Measurements from ENCODE around the gene PCDHGA12.
"Not testable (repeated sequence)": the region's sequence is repeated elsewhere in the genome, so short reads cannot be mapped to it uniquely, and the experiment has no call there.

PCDHGA12 gene

DNA sequence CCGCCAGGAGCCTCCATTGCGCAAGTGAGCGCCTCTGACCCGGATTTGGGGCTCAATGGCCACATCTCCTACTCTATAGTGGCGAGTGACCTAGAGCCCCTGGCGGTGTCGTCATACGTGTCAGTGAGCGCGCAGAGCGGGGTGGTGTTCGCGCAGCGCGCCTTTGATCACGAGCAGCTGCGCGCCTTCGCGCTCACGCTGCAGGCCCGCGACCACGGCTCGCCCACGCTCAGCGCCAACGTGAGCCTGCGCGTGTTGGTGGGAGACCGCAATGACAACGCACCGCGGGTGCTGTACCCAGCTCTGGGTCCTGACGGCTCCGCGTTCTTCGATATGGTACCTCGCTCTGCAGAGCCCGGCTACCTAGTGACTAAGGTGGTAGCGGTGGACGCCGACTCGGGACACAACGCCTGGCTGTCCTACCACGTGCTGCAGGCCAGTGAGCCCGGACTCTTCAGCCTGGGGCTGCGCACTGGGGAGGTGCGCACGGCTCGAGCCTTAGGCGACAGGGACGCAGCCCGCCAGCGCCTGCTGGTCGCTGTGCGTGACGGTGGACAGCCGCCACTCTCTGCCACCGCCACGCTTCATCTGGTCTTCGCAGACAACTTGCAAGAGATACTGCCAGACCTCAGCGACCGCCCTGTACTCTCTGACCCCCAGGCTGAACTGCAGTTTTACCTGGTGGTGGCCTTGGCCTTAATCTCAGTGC, 20.6 kb upstream of the PCDHGA12 start:
- no peak for DNase-seq

DNA sequence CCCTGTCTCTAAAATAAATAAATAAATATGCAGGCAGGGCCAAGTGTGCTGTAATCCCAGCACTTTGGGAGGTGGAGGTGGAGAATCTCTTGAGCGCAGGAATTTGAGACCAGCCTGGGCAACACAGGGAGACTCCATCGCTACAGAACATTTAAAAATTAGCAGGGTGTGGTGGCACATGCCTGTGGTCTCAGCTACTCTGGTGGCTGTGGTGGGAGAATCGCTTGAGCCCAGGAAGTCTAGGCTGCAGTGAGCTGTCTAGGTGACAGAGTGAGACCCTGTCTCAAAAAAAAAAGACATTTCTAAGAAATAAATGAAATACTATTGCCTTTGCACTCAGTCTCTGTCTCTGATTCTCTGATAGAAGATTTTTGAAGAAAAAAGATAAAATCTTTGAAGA, 18.7 kb upstream of the PCDHGA12 start:
- DNase-seq = no peak

DNA sequence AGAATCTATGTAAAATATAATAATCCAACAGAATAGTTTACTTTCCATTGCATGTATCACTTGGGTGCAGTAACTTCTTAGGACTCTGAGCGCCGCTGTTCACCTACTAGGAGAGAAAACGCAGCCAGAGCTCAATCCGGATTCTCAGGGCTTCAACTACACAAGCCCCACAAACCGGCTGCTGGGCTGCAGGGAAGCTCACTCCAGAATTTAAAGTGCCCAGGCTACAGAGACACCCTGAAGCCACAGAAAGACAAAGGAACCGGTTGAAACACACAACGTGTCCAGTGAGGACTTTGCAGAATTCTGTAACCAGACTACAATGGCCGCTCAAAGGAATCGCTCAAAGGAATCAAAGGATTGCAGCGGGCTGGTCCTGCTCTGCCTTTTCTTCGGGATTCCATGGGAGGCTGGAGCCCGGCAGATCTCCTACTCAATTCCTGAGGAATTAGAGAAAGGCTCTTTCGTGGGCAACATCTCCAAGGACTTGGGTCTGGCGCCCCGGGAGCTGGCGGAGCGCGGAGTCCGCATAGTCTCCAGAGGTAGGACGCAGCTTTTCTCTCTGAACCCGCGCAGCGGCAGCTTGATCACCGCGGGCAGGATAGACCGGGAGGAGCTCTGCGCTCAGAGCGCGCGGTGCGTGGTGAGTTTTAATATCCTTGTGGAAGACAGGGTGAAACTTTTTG, 17.3 kb upstream of the PCDHGA12 start, which contains the start of gene PCDHGA10:
Gene PCDHGA10, plus strand, starts transcription at position 134 of the 686 bp plus-strand sequence. Its CDS starts 189 bp downstream, at position 323.
- peak; percentile 72 for DNase-seq

DNA sequence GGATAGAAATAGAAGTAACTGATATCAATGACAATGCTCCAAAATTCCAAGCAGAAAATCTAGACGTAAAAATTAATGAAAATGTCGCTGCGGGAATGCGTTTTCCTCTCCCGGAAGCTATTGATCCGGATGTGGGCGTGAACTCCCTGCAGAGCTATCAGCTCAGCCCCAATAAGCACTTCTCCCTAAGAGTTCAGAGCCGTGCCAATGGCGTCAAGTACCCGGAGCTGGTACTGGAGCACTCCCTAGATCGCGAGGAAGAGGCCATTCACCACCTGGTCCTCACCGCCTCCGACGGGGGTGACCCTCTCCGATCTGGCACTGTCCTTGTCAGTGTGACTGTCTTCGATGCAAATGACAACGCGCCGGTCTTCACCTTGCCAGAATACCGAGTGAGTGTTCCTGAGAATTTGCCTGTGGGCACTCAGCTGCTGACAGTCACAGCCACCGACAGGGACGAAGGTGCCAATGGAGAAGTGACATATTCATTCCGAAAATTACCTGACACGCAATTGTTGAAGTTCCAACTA, 16.7 kb upstream of the PCDHGA12 start:
- DNase-seq = peak; percentile 18

DNA sequence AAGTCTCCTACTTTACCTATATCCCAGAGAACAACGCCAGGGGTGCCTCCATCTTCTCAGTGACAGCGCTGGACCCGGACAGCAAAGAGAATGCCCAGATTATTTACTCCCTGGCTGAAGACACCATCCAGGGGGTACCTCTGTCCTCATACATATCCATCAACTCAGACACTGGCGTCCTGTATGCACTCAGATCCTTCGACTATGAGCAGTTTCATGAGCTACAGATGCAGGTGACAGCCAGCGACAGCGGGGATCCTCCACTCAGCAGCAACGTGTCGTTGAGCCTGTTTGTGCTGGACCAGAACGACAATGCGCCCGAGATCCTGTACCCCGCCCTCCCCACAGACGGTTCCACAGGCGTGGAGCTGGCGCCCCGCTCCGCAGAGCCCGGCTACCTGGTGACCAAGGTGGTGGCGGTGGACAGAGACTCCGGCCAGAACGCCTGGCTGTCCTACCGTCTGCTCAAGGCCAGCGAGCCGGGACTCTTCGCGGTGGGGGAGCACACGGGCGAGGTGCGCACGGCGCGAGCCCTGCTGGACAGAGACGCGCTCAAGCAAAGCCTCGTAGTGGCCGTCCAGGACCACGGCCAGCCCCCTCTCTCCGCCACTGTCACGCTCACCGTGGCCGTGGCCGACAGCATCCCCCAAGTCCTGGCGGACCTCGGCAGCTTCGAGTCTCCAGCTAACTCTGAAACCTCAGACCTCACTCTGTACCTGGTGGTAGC, 15.6 kb upstream of the PCDHGA12 start:
- not testable (repeated sequence) for DNase-seq

DNA sequence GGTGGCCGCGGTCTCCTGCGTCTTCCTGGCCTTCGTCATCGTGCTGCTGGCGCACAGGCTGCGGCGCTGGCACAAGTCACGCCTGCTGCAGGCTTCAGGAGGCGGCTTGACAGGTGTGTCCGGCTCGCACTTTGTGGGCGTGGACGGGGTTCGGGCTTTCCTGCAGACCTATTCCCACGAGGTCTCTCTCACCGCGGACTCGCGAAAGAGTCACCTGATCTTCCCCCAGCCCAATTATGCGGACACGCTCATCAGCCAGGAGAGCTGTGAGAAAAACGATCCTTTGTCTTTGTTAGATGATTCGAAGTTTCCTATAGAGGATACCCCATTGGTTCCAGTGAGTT, 15.1 kb upstream of the PCDHGA12 start:
- DNase-seq = not testable (repeated sequence)

DNA sequence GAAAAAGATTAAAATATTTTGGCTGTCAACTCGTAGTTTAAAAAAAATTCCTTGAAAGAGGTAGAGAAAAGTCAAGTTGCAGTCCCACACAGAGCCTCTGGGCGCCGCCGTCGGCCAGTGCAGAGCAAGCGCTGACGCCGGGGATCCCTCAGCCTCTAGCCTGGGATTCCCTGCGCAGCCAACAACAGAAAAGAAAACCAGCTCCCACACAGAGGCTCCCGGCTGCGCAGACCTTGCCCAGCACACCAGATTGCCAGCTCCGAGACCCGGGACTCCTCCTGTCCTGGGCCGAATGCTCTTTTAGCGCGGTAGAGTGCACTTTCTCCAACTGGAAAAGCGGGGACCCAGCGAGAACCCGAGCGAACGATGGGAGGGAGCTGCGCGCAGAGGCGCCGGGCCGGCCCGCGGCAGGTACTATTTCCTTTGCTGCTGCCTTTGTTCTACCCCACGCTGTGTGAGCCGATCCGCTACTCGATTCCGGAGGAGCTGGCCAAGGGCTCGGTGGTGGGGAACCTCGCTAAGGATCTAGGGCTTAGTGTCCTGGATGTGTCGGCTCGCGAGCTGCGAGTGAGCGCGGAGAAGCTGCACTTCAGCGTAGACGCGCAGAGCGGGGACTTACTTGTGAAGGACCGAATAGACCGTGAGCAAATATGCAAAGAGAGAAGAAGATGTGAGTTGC, 12.7 kb upstream of the PCDHGA12 start, which contains the start of gene PCDHGB7:
Gene PCDHGB7, plus strand, starts transcription at position 184 of the 679 bp plus-strand sequence. Its CDS starts 183 bp downstream, at position 367.
- DNase-seq = not testable (repeated sequence)

DNA sequence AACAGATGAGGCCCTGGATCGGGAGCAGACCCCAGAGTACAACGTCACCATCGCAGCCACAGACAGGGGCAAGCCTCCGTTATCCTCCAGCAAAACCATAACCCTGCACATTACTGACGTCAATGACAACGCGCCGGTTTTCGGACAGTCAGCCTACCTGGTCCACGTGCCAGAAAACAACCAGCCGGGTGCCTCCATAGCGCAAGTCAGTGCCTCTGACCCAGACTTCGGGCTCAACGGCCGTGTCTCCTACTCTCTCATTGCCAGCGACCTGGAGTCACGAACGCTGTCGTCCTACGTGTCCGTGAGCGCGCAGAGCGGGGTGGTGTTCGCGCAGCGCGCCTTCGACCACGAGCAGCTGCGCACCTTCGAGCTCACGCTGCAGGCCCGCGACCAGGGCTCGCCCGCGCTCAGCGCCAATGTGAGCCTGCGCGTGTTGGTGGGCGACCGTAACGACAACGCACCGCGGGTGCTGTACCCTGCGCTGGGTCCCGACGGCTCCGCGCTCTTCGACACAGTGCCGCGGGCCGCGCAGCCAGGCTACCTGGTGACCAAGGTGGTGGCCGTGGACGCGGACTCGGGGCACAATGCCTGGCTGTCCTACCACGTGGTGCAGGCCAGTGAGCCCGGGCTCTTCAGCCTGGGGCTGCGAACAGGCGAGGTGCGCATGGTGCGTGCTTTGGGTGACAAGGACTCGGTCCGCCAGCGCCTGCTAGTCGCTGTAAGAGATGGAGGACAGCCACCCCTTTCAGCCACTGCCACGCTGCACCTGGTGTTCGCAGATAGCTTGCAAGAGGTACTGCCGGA, 11.0 kb upstream of the PCDHGA12 start:
- no peak for DNase-seq

DNA sequence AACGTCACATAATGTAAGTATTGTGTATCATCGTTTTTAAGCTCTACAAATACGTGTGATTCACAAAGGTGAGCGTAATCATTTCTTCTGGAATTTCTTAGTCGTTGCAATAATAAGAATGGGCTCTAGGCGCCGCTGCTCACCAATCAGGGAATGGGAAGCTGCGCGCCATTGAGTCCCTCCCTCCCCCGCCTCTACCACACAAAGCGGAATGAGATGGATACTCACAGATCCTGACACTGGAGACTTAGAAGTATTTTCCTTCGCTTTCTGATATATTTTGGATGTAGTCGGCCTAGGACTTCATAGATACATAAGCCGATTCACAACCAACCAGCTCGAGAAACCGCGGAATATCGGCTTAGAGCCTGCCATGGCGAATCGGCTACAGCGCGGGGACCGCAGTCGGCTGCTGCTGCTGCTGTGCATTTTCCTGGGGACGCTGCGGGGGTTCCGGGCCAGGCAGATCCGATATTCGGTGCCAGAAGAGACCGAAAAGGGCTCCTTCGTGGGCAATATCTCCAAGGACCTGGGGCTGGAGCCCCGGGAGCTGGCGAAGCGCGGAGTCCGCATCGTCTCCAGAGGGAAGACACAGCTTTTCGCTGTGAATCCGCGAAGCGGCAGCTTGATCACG, 9.3 kb upstream of the PCDHGA12 start, which contains the start of gene PCDHGA11:
Gene PCDHGA11, plus strand, starts transcription at position 197 of the 634 bp plus-strand sequence. Its CDS starts 177 bp downstream, at position 374.
- DNase-seq = no peak

DNA sequence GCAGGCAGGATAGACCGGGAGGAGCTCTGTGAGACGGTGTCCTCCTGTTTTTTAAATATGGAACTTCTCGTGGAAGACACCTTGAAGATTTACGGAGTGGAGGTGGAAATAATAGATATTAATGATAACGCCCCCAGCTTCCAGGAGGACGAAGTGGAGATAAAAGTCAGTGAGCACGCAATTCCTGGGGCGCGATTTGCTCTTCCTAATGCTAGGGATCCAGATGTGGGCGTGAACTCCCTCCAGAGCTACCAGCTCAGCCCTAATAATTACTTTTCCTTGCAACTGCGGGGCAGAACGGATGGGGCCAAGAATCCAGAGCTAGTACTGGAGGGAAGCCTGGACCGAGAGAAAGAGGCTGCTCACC, 8.8 kb upstream of the PCDHGA12 start:
- no peak for DNase-seq

DNA sequence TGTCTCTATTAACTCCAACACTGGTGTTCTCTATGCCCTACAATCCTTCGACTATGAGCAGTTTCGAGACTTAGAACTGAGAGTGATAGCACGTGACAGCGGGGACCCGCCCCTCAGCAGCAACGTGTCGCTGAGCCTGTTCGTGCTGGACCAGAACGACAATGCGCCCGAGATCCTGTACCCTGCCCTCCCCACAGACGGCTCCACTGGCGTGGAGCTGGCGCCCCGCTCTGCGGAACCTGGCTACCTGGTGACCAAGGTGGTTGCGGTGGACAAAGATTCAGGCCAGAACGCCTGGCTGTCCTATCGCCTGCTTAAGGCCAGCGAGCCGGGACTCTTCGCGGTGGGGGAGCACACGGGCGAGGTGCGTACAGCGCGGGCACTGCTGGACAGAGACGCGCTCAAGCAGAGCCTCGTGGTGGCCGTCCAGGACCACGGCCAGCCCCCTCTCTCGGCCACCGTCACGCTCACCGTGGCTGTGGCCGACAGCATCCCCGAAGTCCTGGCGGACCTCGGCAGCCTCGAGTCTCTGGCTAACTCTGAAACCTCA, 7.5 kb upstream of the PCDHGA12 start:
- DNase-seq = no peak

DNA sequence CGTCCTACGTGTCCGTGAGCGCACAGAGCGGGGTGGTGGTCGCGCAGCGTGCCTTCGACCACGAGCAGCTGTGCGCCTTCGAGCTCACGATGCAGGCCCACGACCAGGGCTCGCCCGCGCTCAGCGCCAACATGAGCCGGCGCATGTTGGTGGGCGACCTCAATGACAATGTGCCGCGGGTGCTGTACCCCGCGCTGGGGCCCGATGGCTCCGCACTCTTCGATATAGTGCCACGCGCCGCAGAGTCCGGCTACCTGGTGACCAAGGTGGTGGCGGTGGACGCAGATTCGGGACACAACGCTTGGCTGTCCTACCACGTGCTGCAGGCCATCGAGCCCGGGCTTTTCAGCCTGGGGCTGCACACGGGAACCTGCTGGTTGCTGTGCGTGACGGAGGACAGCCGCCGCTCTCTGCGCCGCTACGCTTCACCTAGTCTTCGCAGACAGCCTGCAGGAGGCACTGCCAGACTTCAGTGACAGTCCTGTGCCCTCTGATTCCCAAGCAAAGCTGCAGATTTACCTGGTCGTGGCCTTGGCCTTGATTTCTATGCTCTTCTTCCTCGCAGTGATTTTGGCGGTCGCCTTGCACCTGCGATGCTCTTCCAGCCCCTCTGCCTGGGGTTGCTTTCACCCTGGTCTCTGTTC, 2.4 kb upstream of the PCDHGA12 start:
- DNase-seq = no peak

DNA sequence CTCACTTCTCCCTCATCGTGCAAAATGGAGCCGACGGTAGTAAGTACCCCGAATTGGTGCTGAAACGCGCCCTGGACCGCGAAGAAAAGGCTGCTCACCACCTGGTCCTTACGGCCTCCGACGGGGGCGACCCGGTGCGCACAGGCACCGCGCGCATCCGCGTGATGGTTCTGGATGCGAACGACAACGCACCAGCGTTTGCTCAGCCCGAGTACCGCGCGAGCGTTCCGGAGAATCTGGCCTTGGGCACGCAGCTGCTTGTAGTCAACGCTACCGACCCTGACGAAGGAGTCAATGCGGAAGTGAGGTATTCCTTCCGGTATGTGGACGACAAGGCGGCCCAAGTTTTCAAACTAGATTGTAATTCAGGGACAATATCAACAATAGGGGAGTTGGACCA, 979 bp downstream of the PCDHGA12 start:
- DNase-seq = no peak

DNA sequence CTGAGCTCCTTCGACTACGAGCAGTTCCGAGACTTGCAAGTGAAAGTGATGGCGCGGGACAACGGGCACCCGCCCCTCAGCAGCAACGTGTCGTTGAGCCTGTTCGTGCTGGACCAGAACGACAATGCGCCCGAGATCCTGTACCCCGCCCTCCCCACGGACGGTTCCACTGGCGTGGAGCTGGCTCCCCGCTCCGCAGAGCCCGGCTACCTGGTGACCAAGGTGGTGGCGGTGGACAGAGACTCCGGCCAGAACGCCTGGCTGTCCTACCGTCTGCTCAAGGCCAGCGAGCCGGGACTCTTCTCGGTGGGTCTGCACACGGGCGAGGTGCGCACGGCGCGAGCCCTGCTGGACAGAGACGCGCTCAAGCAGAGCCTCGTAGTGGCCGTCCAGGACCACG, 2.0 kb downstream of the PCDHGA12 start:
- DNase-seq = not testable (repeated sequence)

DNA sequence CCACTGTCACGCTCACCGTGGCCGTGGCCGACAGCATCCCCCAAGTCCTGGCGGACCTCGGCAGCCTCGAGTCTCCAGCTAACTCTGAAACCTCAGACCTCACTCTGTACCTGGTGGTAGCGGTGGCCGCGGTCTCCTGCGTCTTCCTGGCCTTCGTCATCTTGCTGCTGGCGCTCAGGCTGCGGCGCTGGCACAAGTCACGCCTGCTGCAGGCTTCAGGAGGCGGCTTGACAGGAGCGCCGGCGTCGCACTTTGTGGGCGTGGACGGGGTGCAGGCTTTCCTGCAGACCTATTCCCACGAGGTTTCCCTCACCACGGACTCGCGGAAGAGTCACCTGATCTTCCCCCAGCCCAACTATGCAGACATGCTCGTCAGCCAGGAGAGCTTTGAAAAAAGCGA, 2.4 kb downstream of the PCDHGA12 start:
- DNase-seq = not testable (repeated sequence)

DNA sequence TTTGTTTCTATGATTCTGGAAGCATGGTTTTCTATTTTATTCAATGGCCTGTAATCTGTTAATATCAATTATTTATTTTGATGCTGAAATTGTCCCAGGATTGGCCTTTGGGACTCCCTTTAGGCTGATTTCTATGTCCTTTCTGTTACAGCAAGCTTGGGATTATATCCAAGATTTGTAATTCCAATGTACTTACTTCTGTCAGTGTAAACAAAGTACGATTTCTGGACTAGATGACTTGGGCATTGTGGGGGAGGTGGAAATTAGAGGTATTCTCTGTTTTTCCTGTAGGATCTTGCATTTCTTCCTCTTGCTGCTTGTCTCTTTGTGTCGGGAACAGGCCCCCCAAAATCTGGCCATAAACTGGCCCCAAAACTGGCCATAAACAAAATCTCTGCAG, 3.7 kb downstream of the PCDHGA12 start:
- no peak for DNase-seq

DNA sequence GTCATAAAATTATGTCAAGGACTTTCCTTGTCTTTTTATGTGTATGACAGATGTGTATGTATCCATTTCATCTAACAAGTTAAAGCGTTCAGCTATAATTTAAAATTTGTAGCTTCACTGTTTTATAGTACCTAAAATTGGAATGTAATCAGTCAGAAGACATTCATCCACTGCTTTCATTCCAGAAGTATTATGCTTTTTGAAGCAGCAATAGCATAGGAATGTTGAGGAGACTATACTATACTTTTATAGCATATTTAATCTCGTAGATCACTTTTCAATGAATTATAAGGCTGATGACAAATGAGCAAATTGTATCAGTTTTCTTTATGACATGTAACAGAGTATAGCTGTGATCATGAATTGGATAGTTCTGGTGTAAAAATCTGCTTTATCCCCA, 6.9 kb downstream of the PCDHGA12 start:
- no peak for DNase-seq

DNA sequence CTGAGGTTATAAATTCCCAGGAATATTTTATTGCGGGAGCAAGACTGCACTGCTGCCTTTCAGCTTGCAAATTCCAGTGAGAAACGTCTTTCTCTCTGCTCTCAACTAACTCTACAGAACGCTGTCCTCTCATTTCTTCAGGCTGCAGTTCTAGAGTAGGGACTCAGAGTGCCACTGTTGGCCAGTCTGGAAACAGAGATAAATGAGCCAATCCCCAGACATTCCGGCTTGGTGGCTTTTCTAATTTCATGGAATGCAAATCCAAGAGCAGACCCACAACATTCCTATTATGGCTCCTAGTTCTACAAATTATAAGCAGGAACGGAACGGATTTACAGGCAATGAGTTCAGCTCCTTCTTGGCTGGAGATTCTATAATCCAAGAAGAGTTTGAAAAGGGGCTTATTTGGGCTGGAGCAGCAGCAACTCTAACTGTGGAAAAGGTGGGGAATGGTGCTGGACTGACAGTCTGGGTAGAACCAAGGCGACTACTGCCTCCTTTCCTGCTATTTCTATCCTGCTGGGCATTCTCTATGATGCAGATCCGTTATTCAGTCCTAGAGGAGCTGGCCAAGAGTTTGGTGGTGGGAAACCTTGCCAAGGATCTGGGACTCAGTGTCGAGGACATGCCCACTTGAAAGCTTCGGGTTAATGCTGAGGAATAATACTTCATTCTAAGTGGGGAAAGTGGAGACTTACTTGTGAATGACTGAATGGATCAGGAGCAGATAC, 9.3 kb downstream of the PCDHGA12 start:
- no peak for DNase-seq

DNA sequence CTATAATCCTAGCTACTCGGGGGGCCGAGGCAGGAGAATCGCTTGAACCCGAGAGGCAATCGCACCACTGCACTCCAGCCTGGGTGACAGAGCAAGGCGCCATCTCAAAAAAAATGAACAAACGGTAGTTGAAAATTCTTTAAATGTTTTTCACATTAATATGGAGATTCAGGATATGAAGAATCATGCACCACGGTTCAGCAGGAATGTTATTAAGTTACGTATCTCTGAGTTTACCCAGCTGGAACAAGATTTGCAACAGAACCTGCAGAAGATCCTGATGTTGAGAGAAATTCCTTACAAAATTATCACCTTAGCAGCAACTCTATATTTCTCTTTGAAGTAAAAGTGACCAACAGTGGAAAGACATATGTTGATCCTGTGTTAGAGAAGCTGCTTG, 10.0 kb downstream of the PCDHGA12 start:
- no peak for DNase-seq
